Uterus (tissue), 4 donors: ENCODE data around the gene E2F1. TPM values are rescaled to one million over a fixed set of nuclear protein-coding genes. Genes with fewer than 3 reads are reported as not detected.

ENCODE experiments used
- DNase-seq, 2 donors: peaks; one replicate each; pipeline ENCODE4 v3.0.0-alpha.2; 2019 to 2020
- H3K27ac ChIP-seq, 2 donors: fragments of 200-600 bp; sonication (generic); 1 replicate in 1 of 2; 2 replicates in 1 of 2; pipeline ENCODE4 v1.5.1; 2016 to 2018
- H3K27me3 ChIP-seq, 2 donors: fragments of 200-600 bp; sonication (generic); one replicate each; pipeline ENCODE4 v1.5.1; 2018 to 2019; ENCODE audit warnings: control low read depth in 1 of 2
- H3K36me3 ChIP-seq, 2 donors: fragments of 200-600 bp; sonication (generic); one replicate each; pipeline ENCODE4 v1.5.1; 2019; ENCODE audit warnings: control low read depth in 1 of 2
- H3K4me1 ChIP-seq, 2 donors: fragments of 200-600 bp; sonication (generic); one replicate each; pipeline ENCODE4 v1.5.1; 2018 to 2019; ENCODE audit warnings: control low read depth in 1 of 2
- H3K4me3 ChIP-seq, 2 donors: fragments of 200-600 bp; sonication (generic); 1 replicate in 1 of 2; 2 replicates in 1 of 2; pipeline ENCODE4 v1.5.1; 2018 to 2019; ENCODE audit warnings: mild to moderate bottlenecking in 1 of 2
- H3K9me3 ChIP-seq, 2 donors: fragments of 200-600 bp; sonication (generic); one replicate each; pipeline ENCODE4 v1.5.1; 2019; ENCODE audit warnings: control low read depth in 1 of 2
- CTCF ChIP-seq, 4 experiments: fragments of 200-600 bp in 2 of 4; fragments of 450-650 bp in 2 of 4; sonication (generic) in 2 of 4; IDR thresholded peaks; one replicate each; pipeline ENCODE4 v1.5.1; 2016 to 2019; ENCODE audit warnings: antibody characterized with exemption in 4 of 4, mild to moderate bottlenecking in 2 of 4, moderate library complexity in 1 of 4
- POLR2A ChIP-seq, 2 donors: fragments of 450-650 bp; IDR thresholded peaks; one replicate each; pipeline ENCODE4 v1.6.1; 2016; ENCODE audit warnings: antibody characterized with exemption in 2 of 2, mild to moderate bottlenecking in 1 of 2, moderate library complexity in 1 of 2
- intact Hi-C: fragments of 100-400 bp; cut with DNase I; formaldehyde crosslinking; loops from one replicate; pipeline ENCODE4 v1.15.1; 2023; ENCODE audit warnings: low total_unique reads
- total RNA-seq, 4 donors: library from RNA; depleted of rRNA in 3 of 4; stranded (reverse); fragments of >200 nt in 3 of 4; gene quantifications; one replicate each; pipeline versions ENCODE4 v1.1.0 to v1.2.4, GENCODE V29; 2014 to 2023
- donor health status: DM: yes; HTN: yes; CAD: no.

Gene E2F1
- total RNA-seq, 4 donors from 2014 or later: 0.51 to 7.3 (median 1.5) TPM; not detected in 1

- H3K27ac ChIP-seq: peak overlapping the region; percentile 89 to 91
- peak; percentile 70 to 80 for DNase-seq
- intact Hi-C loops: no loop called here
- no peaks in the 10 kb centered on the region for H3K36me3 ChIP-seq
- peak in 1 of 4 experiments; percentile 26 for TF ChIP-seq CTCF (IDR thresholded peaks at IDR 0.05)
- peak; percentile 29 to 73 for TF ChIP-seq POLR2A (IDR thresholded peaks at IDR 0.05)
- H3K27me3 ChIP-seq: no peaks in the 10 kb centered on the region
- no peaks in the 10 kb centered on the region for H3K9me3 ChIP-seq
- H3K4me3 ChIP-seq: peak overlapping the region; percentile 60 to 72
- peaks cover 0 to 7% of the 10 kb centered on the region in 2 donors for H3K4me1 ChIP-seq
Measured at GRCh38 chr20:33663161-33664084, 22.8 kb downstream of the E2F1 start.

- DNase-seq: peak in 1 of 2 donors; percentile 18
- TF ChIP-seq POLR2A (IDR thresholded peaks at IDR 0.05) (no peak), CTCF (IDR thresholded peaks at IDR 0.05) (no peak)
- intact Hi-C loops: no loop called here
- peaks cover 0 to 7% of the 10 kb centered on the region in 2 donors for H3K4me1 ChIP-seq
- no peaks in the 10 kb centered on the region for H3K9me3 ChIP-seq
- H3K36me3 ChIP-seq: no peaks in the 10 kb centered on the region
- no peaks in the 10 kb centered on the region for H3K27me3 ChIP-seq
- peak within 1 kb of the TSS; percentile 89 to 91 for H3K27ac ChIP-seq
- peak within 1 kb of the TSS; percentile 60 to 72 for H3K4me3 ChIP-seq
Measured at GRCh38 chr20:33662172-33662571, 24.0 kb downstream of the E2F1 start, which contains the start of gene C20orf144. C20orf144 (plus strand) TSS chr20:33662327; CDS start chr20:33662346, 19 bp downstream.

- intact Hi-C loops: no loop called here
- Histone ChIP-seq H3K27ac (no peak overlapping the region), H3K9me3 (no peaks in the 10 kb centered on the region), H3K4me3 (no peak overlapping the region), H3K4me1 (peaks cover 0 to 7% of the 10 kb centered on the region in 2 donors), H3K27me3 (no peaks in the 10 kb centered on the region), H3K36me3 (no peaks in the 10 kb centered on the region)
- TF ChIP-seq POLR2A (IDR thresholded peaks at IDR 0.05): no peak
- no peak for TF ChIP-seq CTCF (IDR thresholded peaks at IDR 0.05)
- DNase-seq: no peak
Measured at GRCh38 chr20:33660685-33661058, 25.5 kb downstream of the E2F1 start.

GRCh38 chr20:33660035-33660684, 26.0 kb downstream of the E2F1 start:
- peak in 1 of 2 donors; percentile 18 for DNase-seq
- Histone ChIP-seq H3K36me3 (no peaks in the 10 kb centered on the region), H3K27ac (no peak overlapping the region), H3K27me3 (no peaks in the 10 kb centered on the region), H3K4me3 (no peak overlapping the region), H3K9me3 (no peaks in the 10 kb centered on the region), H3K4me1 (peaks cover 0 to 7% of the 10 kb centered on the region in 2 donors)
- intact Hi-C loops: no loop called here
- TF ChIP-seq CTCF (IDR thresholded peaks at IDR 0.05) (no peak), POLR2A (IDR thresholded peaks at IDR 0.05) (no peak)
